ENCODE data around the gene SLC35F1. TPM values are rescaled to one million over a fixed set of nuclear protein-coding genes. Genes with fewer than 3 reads are reported as not detected.

The SLC35F1 gene
- polyA plus RNA-seq, 1 donor from 2014 or later: 35.1 TPM

- Histone ChIP-seq H3K9me2 (ENCODE audit: insufficient read depth, low read length) (no peaks in the 10 kb centered on the region), H3K79me2 (replicated peaks; ENCODE audit: insufficient read depth, low read length) (no peaks in the 10 kb centered on the region), H3F3A (ENCODE audit: insufficient read depth, low read length, poor library complexity, severe bottlenecking) (no peaks in the 10 kb centered on the region), H3K9me3 (ENCODE audit: low read length) (no peaks in the 10 kb centered on the region), H3K9ac (ENCODE audit: low read length) (no peak overlapping the region), H3K36me3 (ENCODE audit: insufficient read depth, low read length) (no peaks in the 10 kb centered on the region), H3K27ac (ENCODE audit: low read length) (no peak overlapping the region), H4K20me1 (ENCODE audit: insufficient read depth) (no peaks in the 10 kb centered on the region), H3K4me3 (ENCODE audit: low read length) (no peak overlapping the region), H2AFZ (ENCODE audit: low read depth, low read length) (no peak overlapping the region), H3K4me2 (ENCODE audit: low read length) (no peak overlapping the region), H3K27me3 (ENCODE audit: insufficient read depth, low read depth, low read length) (no peaks in the 10 kb centered on the region)
- TF ChIP-seq RAD21 (conservative IDR thresholded peaks at IDR 0.05): no peak
- TF ChIP-seq SMC3 (conservative IDR thresholded peaks at IDR 0.05; ENCODE audit: poor library complexity): no peak
- TF ChIP-seq CTCF (IDR thresholded peaks at IDR 0.05; ENCODE audit: poor library complexity, severe bottlenecking): no peak
- no peak for TF ChIP-seq EP300 (conservative IDR thresholded peaks at IDR 0.05; ENCODE audit: poor library complexity, severe bottlenecking)
- no peak for TF ChIP-seq TAF1 (IDR thresholded peaks at IDR 0.05; ENCODE audit: low read depth)
- TF ChIP-seq, protein P1, sequence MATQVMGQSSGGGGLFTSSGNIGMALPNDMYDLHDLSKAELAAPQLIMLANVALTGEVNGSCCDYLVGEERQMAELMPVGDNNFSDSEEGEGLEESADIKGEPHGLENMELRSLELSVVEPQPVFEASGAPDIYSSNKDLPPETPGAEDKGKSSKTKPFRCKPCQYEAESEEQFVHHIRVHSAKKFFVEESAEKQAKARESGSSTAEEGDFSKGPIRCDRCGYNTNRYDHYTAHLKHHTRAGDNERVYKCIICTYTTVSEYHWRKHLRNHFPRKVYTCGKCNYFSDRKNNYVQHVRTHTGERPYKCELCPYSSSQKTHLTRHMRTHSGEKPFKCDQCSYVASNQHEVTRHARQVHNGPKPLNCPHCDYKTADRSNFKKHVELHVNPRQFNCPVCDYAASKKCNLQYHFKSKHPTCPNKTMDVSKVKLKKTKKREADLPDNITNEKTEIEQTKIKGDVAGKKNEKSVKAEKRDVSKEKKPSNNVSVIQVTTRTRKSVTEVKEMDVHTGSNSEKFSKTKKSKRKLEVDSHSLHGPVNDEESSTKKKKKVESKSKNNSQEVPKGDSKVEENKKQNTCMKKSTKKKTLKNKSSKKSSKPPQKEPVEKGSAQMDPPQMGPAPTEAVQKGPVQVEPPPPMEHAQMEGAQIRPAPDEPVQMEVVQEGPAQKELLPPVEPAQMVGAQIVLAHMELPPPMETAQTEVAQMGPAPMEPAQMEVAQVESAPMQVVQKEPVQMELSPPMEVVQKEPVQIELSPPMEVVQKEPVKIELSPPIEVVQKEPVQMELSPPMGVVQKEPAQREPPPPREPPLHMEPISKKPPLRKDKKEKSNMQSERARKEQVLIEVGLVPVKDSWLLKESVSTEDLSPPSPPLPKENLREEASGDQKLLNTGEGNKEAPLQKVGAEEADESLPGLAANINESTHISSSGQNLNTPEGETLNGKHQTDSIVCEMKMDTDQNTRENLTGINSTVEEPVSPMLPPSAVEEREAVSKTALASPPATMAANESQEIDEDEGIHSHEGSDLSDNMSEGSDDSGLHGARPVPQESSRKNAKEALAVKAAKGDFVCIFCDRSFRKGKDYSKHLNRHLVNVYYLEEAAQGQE (IDR thresholded peaks at IDR 0.05; ENCODE audit: borderline replicate concordance): no peak
These were observed 217.8 kb downstream of the SLC35F1 start for GRCh38 chr6:118124851-118125250.

DNA sequence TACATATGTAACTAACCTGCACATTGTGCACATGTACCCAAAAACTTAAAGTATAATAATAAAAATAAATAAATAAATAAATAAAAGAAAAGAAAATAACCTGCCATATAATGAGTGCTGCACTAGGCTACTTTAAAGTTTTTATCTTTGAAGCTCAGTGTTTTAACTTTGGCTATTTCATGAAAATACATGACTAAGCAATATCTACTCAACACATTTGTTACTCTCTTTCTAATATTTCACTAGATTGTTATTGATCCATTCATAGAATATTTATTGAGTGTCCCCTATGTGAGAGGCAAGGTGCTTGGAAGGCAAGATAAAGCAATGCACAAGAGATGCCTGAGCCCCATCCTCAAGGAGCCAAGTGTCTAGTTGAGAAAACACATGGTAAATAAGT is 221.7 kb downstream of the SLC35F1 start:
- no peak overlapping the region for H2AFZ ChIP-seq (ENCODE audit: low read depth, low read length)
- TF ChIP-seq POLR2AphosphoS5 (IDR thresholded peaks at IDR 0.05) (no peak), TAF1 (IDR thresholded peaks at IDR 0.05; ENCODE audit: low read depth) (no peak)
- TF ChIP-seq, protein P1 (IDR thresholded peaks at IDR 0.05; ENCODE audit: borderline replicate concordance): no peak

More for the DNA sequence above, 221.7 kb downstream of the SLC35F1 start:
- H3K9me3 ChIP-seq (ENCODE audit: low read length): no peaks in the 10 kb centered on the region
- H3K4me3 ChIP-seq (ENCODE audit: low read length): no peak overlapping the region
- no peaks in the 10 kb centered on the region for H3F3A ChIP-seq (ENCODE audit: insufficient read depth, low read length, poor library complexity, severe bottlenecking)
- no peak overlapping the region for H3K27ac ChIP-seq (ENCODE audit: low read length)
- no peaks in the 10 kb centered on the region for H3K27me3 ChIP-seq (ENCODE audit: insufficient read depth, low read depth, low read length)
- no peak overlapping the region for H3K9ac ChIP-seq (ENCODE audit: low read length)
- no peaks in the 10 kb centered on the region for H3K79me2 ChIP-seq (replicated peaks; ENCODE audit: insufficient read depth, low read length)
- no peaks in the 10 kb centered on the region for H3K36me3 ChIP-seq (ENCODE audit: insufficient read depth, low read length)
- H3K4me2 ChIP-seq (ENCODE audit: low read length): no peak overlapping the region
- no peaks in the 10 kb centered on the region for H3K9me2 ChIP-seq (ENCODE audit: insufficient read depth, low read length)
- no peaks in the 10 kb centered on the region for H4K20me1 ChIP-seq (ENCODE audit: insufficient read depth)

Data from neural cell (in vitro differentiated cells).